ENCODE measurements around the gene ZNG1F.
"Not testable (repeated sequence)": the region's sequence is repeated elsewhere in the genome, so short reads cannot be mapped to it uniquely, and the experiment has no call there.

Gene ZNG1F

GRCh38 chr9:41189217-41189616 lies at the start of gene ZNG1F:
TSS of gene ZNG1F (minus strand) at chr9:41189317. CDS start at chr9:41189258, 59 bp downstream.
- not testable (repeated sequence) for DNase-seq

GRCh38 chr9:41237110-41237749 lies 48.1 kb upstream of the ZNG1F start:
- peak; percentile 38 for DNase-seq

GRCh38 chr9:41236486-41237109 lies 47.5 kb upstream of the ZNG1F start:
- not testable (repeated sequence) for DNase-seq

DNA sequence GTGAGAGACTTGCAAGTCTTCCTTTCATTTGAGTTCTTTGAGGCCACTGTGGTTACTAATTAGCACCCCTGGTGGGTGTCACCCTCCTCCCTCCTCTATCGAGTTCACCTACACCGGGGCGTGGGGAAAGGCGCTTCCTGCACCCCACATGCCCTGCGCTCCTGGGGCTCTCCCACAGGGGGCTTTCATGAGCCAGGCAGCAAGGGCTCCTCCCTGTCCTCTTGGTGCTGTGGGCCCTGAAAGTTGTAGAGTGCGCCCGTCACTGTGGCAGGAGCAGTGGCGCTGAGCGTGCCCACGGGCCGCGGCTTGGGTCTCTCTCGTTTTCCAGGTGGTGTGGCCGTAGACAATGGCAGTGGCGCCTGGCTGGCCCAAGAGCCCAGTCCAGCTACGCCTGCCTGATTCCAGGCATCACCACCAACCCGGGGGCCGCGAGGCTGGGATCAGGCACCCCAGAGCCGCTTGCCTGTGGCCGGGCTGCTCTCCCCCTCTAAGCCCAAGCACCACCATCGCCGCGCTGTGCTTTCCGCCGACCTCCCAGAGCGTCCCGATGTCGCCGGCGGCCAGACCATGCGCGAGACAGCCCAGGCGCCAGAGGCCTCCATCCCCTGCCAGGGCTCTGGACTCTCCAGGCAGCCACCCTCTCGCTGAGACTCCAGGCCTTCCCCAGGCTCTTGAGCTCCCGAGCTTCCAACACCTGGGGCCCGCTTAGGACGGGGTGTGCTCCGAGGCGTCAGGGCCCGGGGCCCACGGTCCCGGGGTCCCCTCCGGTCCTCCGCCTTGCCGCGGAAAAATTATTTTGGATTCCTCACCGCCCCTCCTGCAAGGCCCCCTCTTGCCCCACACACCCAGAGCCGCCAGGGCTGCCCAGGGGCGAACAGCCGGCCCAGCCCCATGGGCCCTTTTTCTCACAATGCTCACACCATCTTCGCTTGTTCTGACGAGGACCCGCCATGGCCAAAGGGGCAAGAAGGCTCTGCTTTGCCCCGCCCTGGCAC lies 46.0 kb upstream of the ZNG1F start:
- DNase-seq, result peak; percentile 74

DNA sequence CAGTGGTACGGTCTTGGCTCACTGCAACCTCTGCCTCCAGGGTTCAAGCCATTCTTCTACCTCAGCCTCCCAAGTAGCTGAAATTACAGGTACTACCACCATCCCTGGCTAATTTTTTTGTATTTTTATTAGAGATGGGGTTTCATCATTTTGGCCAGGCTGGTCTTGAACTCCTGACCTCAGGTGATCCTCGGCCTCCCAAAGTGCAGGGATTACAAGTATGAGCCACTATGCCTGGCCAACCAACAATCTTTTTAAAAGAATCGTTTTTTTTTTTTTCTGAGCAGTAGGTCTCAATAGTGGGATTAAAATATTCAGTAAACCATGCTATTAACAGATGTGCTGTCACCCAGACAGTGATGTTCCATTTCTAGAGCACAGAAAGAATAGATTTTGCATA lies 45.1 kb upstream of the ZNG1F start:
- DNase-seq, result not testable (repeated sequence)

DNA sequence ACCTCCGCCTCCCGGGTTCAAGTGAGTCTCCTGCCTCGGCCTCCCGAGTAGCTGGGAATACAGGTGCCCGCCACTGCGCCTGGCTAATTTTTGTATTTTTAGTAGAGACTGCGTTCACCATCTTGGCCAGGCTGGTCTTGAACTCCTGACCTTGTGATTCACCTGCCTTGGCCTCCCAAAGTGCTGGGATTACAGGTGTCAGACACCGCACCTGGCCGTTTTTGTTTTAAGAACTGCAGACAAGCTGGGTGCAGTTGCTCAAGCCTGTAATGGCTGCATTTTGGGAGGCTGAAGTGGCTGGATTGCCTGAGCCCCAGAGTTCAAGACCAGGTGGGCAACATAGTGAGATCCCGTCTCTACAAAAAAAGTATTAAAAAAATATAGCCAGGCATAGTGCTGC lies 43.2 kb upstream of the ZNG1F start:
- DNase-seq, result peak; percentile 2

DNA sequence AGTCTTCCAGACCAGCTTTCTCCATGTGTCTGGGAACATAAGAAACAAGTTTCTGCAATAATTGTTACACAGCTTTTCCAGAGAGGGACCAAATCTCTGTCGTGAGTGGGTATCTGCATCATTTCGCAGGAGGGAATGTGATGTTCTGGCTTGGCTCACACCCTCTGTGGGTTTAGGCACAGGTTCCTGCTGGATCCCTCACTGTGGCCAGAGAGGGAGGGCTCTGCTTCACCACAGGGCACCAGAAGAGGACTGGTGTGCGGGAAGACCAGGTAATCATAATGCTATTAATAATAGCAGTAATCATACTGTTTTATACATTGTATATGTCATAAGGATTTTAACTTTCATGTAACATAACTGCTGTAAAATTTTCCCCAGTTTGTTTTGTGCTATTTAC lies 41.3 kb upstream of the ZNG1F start:
- DNase-seq, result not testable (repeated sequence)

DNA sequence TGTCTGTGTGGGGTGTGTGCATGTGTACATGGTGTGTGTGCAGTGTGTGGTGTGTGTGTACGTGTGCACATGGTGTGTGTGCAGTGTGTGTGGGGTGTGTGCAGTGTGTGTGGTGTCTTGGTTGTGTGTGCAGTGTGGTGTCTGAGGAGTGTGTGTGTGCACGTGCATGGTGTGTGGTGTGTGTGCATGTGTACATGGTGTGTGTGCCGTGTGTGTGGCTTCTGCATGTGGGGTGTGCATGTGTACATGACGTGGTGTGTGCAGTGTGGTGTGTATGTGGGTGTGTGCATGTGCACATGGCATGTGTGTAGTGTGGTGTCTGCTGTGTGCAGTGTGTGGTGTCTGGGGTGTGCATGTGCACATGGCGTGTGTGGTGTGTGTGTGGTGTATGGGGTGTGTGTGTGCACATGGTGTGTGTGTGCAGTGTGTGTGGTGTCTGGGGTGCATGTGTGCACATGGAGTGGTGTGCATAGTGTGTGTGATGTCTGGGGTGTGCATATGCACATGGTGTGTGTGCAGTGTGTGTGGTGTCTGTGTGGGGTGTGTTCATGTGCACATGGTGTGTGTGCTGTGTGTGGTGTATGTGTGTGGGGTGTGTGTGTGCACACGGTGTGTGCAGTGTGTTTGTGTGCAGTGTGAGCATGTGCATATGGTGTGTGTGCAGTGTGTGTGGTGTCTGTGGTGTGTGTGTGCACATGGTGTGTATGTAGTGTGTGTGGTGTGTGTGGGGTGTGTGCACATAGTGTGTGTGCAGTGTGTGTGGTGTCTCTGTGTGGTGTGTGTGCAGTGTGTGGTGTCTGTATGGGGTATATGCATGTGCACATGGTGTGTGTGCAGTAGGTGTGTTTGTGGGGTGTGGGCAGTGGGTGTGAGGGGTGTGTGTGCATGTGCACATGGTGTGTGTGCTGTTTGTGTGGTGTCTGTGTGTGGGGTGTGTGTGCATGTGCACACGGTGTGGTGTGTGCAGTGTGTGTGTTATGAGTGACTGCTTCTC lies 40.6 kb upstream of the ZNG1F start:
- DNase-seq, result no peak

- DNase-seq, result not testable (repeated sequence)
Measured at GRCh38 chr9:41219831-41220230, 30.7 kb upstream of the ZNG1F start.

DNA sequence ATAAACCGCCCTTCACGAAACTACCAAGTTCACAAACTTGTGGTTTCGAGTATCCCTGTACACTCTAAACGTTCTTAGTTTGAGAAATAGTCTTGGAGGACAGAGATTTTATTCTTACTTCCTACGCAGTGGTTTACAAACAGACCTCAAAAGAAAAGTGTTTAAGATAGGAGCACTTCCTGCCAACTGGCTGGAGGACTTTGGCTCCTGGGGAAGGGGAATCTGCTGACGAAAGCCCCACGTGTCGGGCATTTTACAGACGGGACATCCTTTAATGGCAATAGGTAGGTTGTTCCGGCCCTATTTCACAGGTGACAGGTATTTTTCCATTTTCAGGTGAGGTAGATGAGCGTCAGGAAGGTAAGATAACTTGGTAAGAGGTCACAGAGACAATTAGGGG lies 678 bp downstream of the ZNG1F start:
- DNase-seq, result not testable (repeated sequence)

DNA sequence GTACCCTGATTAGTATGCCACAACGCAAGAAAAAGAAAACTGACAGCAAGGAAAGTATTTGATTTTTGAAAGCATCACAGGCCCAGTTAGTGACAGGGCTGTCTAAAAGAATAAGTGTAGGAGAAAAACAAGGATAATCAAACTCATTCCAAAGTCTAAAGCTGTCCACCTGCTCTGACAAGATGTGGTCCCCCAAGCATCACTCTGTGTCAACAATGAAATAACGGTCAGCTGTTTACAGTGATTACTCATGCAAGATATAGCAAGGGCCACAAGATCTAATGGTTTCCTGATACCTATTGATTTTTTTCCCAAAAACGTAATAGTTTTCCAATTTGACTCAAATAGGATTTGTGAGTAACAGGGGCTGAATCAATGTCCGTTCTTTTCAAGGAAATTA lies 14.1 kb downstream of the ZNG1F start:
- DNase-seq, result not testable (repeated sequence)

GRCh38 chr9:41150116-41150515 lies 39.0 kb downstream of the ZNG1F start:
- not testable (repeated sequence) for DNase-seq

DNA sequence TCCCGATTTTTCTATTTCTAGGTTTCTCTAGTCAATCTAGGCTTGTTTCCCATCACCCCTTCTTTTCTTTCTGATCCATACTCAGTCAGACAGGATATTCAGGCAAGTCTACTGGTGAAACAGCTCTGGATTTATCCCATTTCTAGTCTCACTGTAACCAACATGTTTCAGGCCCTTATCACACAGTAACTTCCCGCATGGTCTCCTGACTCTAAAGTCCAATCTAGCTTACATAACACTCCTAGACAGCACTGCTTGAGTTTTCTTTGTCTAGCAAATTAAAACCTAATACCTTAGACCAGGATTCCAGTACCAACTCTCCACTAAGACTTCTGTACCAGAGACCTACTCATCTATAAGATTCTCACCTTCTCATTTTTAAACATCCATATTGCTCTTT lies 47.2 kb downstream of the ZNG1F start:
- DNase-seq, result not testable (repeated sequence)

GRCh38 chr9:41128581-41128980 lies 60.5 kb downstream of the ZNG1F start, which contains the start of gene FOXD4L6:
TSS of gene FOXD4L6 (minus strand) at chr9:41128681. CDS start at chr9:41128383, 298 bp downstream.
- not testable (repeated sequence) for DNase-seq

DNA sequence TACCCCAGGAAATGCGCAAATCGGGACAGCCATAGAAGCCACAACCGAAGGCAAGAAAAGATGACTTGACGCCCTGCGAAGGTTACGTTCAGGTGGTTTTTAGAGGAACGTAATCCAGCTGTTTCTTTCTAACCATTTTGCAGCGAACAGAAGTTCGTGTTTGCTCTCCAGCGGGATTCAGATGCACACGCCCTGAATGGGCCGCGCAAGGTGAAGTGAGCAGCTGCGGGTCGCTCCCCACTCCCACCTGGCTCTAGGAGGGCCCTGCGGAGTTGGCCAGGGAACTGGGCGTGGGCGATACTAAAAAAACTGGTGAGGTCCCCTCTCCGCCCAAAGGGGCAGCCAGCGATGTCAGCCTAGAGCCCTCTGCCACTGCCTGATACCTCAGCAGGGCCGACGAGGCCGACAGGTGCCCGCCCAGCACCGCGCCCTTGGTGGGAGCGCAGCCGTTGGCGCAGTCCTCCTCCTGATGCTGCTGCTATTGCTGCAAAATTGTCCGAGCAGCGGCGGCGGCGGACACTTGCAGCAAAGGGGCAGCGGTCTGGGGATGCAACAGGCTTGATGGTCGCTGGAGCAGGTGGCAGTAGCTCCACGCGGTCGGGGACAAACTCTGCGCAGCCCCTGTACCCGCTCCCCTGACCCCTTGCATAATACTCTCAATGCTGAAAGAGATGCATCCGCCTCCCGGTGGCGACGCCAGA lies 62.2 kb downstream of the ZNG1F start:
- not testable (repeated sequence) for DNase-seq

DNA sequence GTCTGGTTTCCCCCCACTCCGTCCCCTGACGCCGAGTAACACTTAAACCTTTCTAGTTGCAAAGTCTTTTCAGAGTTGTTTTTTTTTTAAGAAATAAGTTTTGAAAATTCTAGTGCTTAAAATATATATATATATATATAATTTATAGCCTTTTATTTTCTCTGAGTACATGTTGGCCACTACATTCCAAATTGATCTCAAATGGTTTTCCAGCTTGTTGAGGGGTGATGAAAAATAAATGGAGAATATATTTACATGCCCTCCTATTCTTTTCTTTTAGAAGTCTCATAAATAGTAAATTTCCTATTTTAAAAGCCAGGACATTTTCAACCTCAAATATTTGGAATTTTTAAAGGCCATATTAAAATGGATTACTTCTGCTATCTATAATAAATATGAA lies 63.2 kb downstream of the ZNG1F start:
- DNase-seq, result not testable (repeated sequence)

DNA sequence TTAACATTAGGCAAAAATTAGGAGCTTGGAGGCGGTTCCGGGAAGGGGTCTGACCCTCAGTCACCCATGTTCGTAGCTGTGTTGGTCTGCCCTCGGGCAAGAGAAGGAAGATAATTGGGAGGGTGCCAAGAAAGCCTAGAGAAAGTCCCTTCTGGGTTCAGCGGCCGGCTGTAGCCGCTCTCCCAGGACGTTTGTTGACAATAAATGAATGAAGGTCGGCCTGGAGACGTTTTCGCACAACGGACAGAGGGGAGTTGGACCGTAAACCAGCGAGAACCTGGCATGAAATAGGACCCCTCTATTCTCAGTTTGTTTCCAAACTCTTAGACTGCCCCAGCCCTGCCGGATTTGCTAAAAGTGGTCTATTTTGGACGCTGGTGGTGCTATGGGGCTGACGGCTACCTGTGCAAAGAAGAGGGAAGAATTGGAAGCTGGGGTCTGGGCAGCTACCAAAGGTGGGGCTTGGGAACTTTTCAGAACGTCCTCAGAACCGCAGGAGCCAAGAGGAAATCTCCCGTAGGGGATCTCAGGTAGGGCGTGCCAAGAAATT lies 63.9 kb downstream of the ZNG1F start:
- DNase-seq, result not testable (repeated sequence)

DNA sequence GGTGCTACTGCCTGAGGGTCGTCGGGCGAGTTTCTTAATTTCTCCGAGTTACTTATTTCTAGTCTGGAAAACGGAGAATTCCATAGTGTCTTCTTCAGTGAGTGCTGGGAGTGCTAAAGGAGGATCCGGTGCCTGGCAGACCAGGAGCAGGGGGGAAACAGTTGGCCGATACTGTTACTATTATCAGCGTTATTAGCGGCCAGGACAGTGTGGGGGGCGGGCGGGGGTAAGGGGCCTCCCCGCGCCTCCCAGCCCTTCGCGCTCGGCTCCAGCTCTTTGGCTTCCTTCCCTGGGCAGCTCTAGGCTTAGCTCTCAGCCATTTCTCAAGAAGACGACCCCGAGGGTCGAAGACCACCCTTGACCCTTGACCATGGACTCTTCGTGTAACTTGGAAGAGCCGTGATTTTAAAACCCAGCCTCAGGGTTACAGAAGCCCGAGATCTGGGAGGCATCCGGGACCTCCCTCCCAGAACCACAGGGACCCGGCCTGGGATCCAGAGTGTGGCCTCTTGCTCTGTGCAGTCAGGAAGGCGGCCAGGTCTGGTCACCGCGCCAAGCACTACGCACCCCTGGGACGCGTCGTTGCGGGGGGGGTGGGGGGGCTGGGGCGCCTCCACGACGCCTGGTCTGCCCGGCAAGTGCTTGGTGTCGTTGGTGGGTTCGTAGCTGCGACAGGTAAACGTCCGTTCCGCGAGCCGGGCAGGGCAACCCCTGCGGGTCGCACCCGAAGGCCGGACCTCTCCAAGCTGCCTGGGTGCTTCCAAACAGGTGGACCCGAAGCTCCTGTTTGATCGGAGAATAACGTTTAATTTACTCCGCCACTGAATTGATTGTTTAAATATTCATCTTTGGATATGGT lies 64.6 kb downstream of the ZNG1F start:
- not testable (repeated sequence) for DNase-seq

DNA sequence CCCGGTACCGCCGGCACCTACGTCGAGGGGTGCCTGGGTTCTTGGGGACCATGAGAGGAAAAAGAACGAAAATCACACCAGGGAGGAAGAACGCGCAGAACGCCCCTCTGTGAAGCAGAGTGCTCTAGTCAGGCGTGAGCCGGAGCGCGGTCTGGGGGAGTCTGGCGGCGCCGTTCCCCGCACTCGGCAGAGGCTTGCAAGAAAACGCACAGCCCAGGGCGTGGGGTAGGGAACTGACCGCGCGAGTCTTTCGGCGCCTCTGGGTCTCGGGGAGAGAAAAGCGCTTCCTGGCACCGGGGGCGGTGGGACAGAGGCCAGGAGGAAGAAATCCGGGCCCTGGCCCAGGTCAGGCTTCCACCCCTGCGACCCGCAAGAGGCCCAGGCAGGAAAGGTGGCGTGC lies 65.3 kb downstream of the ZNG1F start:
- not testable (repeated sequence) for DNase-seq

DNA sequence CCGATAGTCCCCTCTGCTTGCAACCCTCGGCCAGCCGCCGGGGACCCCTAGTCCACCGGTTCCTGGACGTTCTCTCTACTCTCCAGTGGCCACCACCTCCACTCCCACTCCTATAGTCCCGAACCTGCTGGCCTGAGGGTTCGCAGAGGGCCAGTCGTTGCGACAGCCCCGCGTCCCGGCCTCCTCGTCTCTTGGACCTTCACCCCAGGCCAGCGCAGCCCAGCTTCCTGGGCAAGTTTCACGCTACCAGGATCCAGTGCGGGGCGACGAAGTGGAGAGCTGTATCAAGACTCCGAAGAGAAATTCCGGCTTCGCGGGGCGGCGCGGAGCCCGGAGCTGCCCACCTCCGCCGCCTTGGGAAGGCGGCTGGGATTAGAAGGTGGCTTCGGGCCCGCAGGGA lies 65.7 kb downstream of the ZNG1F start:
- DNase-seq, result not testable (repeated sequence)

Measured in activated CD4-positive, alpha-beta T cell treated with anti-CD3 and anti-CD28 coated beads, Interleukin-10, Interleukin-2, amounts not matched to agents 100 ng/mL and 50 ng/mL, durations not matched to agents 16 hours and 8 hours (primary cell).